NB4 (cell line): ENCODE measurements around the gene AGAP1.

Source experiments
- CTCF ChIP-seq: IDR thresholded peaks from one replicate; pipeline ENCODE4 v1.5.1; 2012; ENCODE audit warnings: low read depth, low read length
- MAX ChIP-seq: IDR thresholded peaks from 2 replicates; pipeline ENCODE4 v1.6.1; 2011; ENCODE audit warnings: low read depth, low read length
- MYC ChIP-seq: IDR thresholded peaks from 2 replicates; pipeline ENCODE4 v1.6.1; 2011; ENCODE audit warnings: low read depth, low read length
- POLR2A ChIP-seq: IDR thresholded peaks from 2 replicates; pipeline ENCODE4 v1.6.1; 2011; ENCODE audit warnings: mild to moderate bottlenecking; ENCODE audit not compliant: insufficient read length; ENCODE audit errors: extremely low read depth

GRCh38 chr2:235707411-235708096 lies 213.7 kb downstream of the AGAP1 start:
- TF ChIP-seq MYC (no peak), CTCF (no peak), POLR2A (no peak), MAX (no peak)
